GM13977 (cell line): Measurements from ENCODE around the gene UGT1A8.
"Not testable (repeated sequence)": the region's sequence is repeated elsewhere in the genome, so short reads cannot be mapped to it uniquely, and the experiment has no call there.

Experiments used
- DNase-seq: peaks from one replicate; pipeline ENCODE4 v3.0.0; 2012; ENCODE audit warnings: low spot score
- in situ Hi-C: fragments of 300-500 bp; cut with MboI; formaldehyde crosslinking; loops from one replicate; pipeline ENCODE4 v1.12.0; 2022; ENCODE audit warnings: low sequenced_read_pairs, low pct_unique_long_range_greater_than_20kb, mixed read lengths, inconsistent platforms; ENCODE audit not compliant: unreplicated experiment
- TF ChIP-seq, protein P1 (sequence below): IDR thresholded peaks from 2 replicates; pipeline ENCODE4 v1.5.1; 2012; ENCODE audit warnings: mild to moderate bottlenecking, control low read depth; ENCODE audit not compliant: insufficient read depth; ENCODE audit errors: extremely low read depth, missing control alignments

Gene UGT1A8

DNA sequence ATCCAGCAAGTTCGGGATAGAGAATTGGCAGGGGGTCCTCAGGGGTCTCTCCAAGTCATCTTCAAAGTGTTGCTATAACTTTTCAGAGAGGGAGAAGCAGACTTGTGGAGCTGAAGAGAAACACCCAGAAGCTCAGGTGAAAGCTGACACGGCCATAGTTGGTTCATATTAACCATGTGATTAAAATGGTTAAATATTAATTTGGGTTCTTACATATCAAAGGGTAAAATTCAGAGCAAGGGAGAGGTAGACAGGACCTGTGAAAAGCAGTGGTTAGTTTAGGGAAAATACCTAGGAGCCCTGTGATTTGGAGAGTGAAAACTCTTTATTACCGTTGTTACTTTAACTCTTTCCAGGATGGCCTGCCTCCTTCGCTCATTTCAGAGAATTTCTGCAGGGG lies 75.2 kb downstream of the UGT1A8 start, which contains the start of gene UGT1A6:
Gene UGT1A6 (plus strand): TSS at position 243 of the 400 bp plus-strand sequence. CDS start 115 bp downstream, at position 358.
- in situ Hi-C loops, result no loop called here
- no peak for DNase-seq
- TF ChIP-seq, protein P1, sequence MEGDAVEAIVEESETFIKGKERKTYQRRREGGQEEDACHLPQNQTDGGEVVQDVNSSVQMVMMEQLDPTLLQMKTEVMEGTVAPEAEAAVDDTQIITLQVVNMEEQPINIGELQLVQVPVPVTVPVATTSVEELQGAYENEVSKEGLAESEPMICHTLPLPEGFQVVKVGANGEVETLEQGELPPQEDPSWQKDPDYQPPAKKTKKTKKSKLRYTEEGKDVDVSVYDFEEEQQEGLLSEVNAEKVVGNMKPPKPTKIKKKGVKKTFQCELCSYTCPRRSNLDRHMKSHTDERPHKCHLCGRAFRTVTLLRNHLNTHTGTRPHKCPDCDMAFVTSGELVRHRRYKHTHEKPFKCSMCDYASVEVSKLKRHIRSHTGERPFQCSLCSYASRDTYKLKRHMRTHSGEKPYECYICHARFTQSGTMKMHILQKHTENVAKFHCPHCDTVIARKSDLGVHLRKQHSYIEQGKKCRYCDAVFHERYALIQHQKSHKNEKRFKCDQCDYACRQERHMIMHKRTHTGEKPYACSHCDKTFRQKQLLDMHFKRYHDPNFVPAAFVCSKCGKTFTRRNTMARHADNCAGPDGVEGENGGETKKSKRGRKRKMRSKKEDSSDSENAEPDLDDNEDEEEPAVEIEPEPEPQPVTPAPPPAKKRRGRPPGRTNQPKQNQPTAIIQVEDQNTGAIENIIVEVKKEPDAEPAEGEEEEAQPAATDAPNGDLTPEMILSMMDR, result no peak

GRCh38 chr2:233693963-233694362 lies 76.5 kb downstream of the UGT1A8 start:
- in situ Hi-C loops, result no loop called here
- TF ChIP-seq, protein P1, result no peak
- DNase-seq, result no peak

DNA sequence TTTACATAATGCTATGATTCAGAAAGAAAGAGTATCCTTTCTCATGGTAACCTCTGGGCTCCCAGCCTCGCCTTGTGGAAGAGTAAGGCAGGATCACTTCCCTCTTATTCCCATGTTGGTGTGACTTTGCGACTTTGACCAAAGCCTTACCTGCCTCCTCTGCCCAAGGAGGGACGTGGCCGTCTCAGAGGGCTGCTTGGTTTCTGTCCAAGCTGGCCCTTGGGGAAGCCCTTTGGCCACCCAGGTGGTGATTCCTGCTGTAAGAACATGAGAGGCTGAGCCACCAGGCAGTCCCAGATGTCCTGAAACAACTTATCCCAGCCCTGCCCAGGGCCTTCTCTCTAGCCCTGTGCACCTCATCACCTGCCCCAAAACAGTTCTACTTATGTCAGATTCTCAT lies 81.3 kb downstream of the UGT1A8 start:
- DNase-seq, result no peak
- in situ Hi-C loops, result no loop called here
- TF ChIP-seq, protein P1, result no peak

GRCh38 chr2:233699424-233700027 lies 82.1 kb downstream of the UGT1A8 start:
- TF ChIP-seq, protein P1, result no peak
- no peak for DNase-seq
- in situ Hi-C loops, result loop anchor here (25.0 kb wide), 1 partner anchor 212 kb away; no protein-coding TSS in a partner anchor

DNA sequence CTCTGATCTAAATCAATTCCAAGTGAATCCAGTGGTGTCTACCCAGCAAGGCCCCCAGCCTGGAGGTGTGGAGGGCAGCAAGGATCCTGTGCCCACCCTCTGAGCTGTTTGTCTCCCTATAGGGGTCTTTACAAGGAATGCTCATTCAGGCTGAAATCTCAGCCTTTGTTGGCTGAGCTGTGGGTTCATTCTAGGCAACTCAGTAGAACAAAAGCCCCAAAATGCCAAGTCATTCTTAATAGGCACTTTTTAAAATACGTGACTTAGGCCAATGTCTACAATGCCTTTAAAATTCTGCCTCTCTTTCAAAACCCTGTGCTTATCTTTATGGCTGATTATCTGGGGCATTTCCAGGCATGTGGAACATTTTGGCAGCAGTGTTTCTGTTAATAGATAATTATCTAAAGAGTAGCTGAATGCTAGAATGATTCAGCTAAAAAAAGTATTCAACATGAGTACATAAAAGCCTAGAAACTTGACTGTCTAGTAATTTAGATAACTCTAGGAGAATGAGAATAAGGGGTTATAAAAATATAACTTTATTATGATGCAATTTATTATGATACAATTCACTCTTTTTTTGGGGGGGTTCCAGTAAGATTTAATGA lies 82.7 kb downstream of the UGT1A8 start:
- DNase-seq, result no peak

GRCh38 chr2:233700842-233701241 lies 83.4 kb downstream of the UGT1A8 start:
- not testable (repeated sequence) for DNase-seq
- in situ Hi-C loops, result loop anchor here (25.0 kb wide), 1 partner anchor 214 kb away; no protein-coding TSS in a partner anchor

More for the DNA sequence above, 82.7 kb downstream of the UGT1A8 start:
- in situ Hi-C loops, result loop anchor here (25.0 kb wide), 1 partner anchor 213 kb away; no protein-coding TSS in a partner anchor
- TF ChIP-seq, protein P1, result no peak

GRCh38 chr2:233702238-233702637 lies 84.8 kb downstream of the UGT1A8 start:
- in situ Hi-C loops, result loop anchor here (25.0 kb wide), 1 partner anchor 215 kb away; no protein-coding TSS in a partner anchor
- TF ChIP-seq, protein P1, result no peak
- DNase-seq, result no peak
